Left ventricle myocardium inferior (tissue), 1 donor: ENCODE measurements around the gene TIMM13. TPM values are rescaled to one million over a fixed set of nuclear protein-coding genes. Genes with fewer than 3 reads are reported as not detected.

ENCODE experiments used
- DNase-seq: peaks from one replicate; pipeline ENCODE4 v3.0.0-alpha.2; 2020
- H3K27ac ChIP-seq: fragments of 200-600 bp; replicated peaks from 2 replicates; pipeline ENCODE4 v1.8.0; 2021
- H3K27me3 ChIP-seq: fragments of 200-600 bp; 2 replicates; pipeline ENCODE4 v1.8.0; 2021; ENCODE audit warnings: low read depth
- H3K36me3 ChIP-seq: fragments of 200-600 bp; 2 replicates; pipeline ENCODE4 v1.8.0; 2021
- H3K4me1 ChIP-seq: fragments of 200-600 bp; 2 replicates; pipeline ENCODE4 v1.8.0; 2021
- H3K4me3 ChIP-seq: fragments of 200-600 bp; 2 replicates; pipeline ENCODE4 v1.8.0; 2021; ENCODE audit warnings: mild to moderate bottlenecking, moderate library complexity
- H3K9me3 ChIP-seq: fragments of 200-600 bp; replicated peaks from 2 replicates; pipeline ENCODE4 v1.8.0; 2021
- intact Hi-C: fragments of 100-400 bp; cut with micrococcal nuclease; formaldehyde crosslinking; loops from one replicate; pipeline ENCODE4 v1.11.0; 2022
- microRNA-seq: library from miRNA; unstranded; fragments of <30 nt; microRNA quantifications from one replicate; pipeline ENCODE4 v1.2.0, GENCODE V29; 2020
- total RNA-seq: library from RNA; stranded (reverse); fragmentation: NEBNext Ultra II Directional; extraction: Animal tissue kit (Norgen Biotek cat#: 25700); gene quantifications from one replicate; pipeline ENCODE4 v1.2.1, GENCODE V29; 2021
- TF ChIP-seq, protein P1 (sequence below): fragments of 200-600 bp; IDR thresholded peaks from 2 replicates; pipeline ENCODE4 v1.8.0; 2021; ENCODE audit warnings: antibody characterized with exemption, mild to moderate bottlenecking, borderline replicate concordance
- donor health status: DM: no; HTN: yes; CAD: no; lungs with severe emphysema.

The TIMM13 gene
- total RNA-seq, 1 donor from 2014 or later: 87.7 TPM

DNA sequence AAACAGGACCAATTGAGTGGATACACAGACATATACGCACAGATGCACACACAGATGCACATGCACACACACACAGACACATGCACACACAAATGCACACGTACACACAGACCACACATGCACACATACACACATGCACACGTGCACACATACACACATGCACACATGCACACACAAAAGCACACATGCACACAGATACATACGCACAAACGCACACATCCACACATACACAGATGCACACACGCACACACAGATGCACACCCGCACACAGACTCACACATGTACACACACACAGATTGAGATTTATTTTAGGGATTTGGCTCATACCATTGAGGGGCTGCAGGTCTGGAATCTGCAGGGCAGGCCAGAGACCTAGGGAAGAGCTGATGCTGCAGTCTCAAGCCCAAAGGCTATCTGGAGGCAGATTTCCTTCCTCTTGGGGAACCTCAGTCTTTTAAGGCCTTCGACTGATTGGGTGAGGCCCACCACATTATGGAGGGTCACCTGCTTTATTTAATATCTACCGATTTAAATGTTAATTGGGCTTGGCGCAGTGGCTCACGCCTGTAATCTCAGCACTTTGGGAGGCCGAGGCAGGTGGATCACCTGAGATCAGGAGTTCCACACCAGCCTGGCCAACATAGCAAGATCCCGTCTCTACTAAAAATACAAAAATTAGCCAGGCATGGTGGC lies 44.7 kb downstream of the TIMM13 start:
- H3K36me3 ChIP-seq: no peaks in the 10 kb centered on the region
- intact Hi-C loops: no loop called here
- no peak overlapping the region for H3K4me3 ChIP-seq
- peaks cover 4% of the 10 kb centered on the region for H3K4me1 ChIP-seq
- no peak overlapping the region for H3K27ac ChIP-seq
- no peak for DNase-seq
- H3K9me3 ChIP-seq: peaks cover 20% of the 10 kb centered on the region
- peaks cover 62% of the 10 kb centered on the region for H3K27me3 ChIP-seq
- TF ChIP-seq, protein P1, sequence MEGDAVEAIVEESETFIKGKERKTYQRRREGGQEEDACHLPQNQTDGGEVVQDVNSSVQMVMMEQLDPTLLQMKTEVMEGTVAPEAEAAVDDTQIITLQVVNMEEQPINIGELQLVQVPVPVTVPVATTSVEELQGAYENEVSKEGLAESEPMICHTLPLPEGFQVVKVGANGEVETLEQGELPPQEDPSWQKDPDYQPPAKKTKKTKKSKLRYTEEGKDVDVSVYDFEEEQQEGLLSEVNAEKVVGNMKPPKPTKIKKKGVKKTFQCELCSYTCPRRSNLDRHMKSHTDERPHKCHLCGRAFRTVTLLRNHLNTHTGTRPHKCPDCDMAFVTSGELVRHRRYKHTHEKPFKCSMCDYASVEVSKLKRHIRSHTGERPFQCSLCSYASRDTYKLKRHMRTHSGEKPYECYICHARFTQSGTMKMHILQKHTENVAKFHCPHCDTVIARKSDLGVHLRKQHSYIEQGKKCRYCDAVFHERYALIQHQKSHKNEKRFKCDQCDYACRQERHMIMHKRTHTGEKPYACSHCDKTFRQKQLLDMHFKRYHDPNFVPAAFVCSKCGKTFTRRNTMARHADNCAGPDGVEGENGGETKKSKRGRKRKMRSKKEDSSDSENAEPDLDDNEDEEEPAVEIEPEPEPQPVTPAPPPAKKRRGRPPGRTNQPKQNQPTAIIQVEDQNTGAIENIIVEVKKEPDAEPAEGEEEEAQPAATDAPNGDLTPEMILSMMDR: no peak

DNA sequence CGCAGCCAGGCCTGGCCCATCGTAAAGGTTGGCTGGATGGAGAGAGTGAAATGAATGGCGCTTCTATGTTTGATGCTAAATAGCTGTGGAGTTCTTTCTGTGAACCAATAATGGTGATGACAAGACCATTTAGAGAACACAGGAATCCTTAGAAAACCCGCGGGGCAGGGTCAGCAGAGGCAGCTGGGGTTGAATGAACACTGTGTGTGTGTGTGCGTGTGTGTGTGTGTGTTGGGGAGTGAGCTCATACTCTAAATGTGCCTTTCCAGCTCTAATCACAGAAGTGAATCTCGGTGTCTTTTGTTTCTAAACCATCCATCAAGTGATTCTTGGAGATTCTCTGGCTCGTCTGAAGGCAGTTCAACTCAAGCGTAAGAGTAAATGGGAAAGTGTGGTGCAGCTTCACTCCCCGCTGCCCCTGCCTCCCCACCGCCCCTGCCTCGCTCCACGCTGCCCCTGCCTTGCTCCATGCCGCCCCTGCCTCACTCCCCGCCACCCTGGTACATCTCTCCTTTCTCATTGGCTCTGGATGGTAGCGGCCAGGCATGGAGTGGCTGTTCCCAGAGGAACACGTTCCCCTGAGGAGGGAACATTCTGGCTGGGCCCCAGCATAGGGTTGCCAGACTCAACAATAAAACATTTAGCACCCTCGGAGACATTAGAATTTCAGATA lies 46.1 kb downstream of the TIMM13 start:
- DNase-seq: no peak
- intact Hi-C loops: no loop called here
- H3K36me3 ChIP-seq: no peaks in the 10 kb centered on the region
- no peak overlapping the region for H3K27ac ChIP-seq
- peaks cover 20% of the 10 kb centered on the region for H3K9me3 ChIP-seq
- no peak overlapping the region for H3K4me3 ChIP-seq
- TF ChIP-seq, protein P1: no peak
- peaks cover 52% of the 10 kb centered on the region for H3K27me3 ChIP-seq
- H3K4me1 ChIP-seq: peaks cover 4% of the 10 kb centered on the region

DNA sequence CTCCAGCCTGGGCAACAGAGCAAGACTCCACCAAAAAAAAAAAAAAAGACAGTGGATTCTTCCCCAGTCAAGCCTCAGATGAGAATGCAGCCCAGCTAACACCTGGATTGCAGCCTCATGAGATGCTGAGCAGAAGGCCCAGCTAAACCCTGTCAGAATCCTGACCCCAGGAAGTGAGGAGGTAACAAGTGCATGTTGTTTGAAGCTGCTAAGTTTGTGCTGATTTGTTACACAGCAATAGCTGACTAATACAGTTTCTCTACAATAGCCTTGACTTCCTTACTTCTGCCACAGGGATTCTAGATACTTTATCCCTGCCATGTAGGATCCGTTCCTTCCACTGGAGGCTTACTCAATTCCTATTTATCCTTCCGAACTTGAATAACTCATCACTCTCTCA lies 46.8 kb downstream of the TIMM13 start:
- H3K9me3 ChIP-seq: peaks cover 20% of the 10 kb centered on the region
- no peak overlapping the region for H3K4me3 ChIP-seq
- no peak for DNase-seq
- TF ChIP-seq, protein P1: no peak
- peaks cover 54% of the 10 kb centered on the region for H3K27me3 ChIP-seq
- H3K4me1 ChIP-seq: peaks cover 4% of the 10 kb centered on the region
- no peak overlapping the region for H3K27ac ChIP-seq
- no peaks in the 10 kb centered on the region for H3K36me3 ChIP-seq
- intact Hi-C loops: no loop called here

DNA sequence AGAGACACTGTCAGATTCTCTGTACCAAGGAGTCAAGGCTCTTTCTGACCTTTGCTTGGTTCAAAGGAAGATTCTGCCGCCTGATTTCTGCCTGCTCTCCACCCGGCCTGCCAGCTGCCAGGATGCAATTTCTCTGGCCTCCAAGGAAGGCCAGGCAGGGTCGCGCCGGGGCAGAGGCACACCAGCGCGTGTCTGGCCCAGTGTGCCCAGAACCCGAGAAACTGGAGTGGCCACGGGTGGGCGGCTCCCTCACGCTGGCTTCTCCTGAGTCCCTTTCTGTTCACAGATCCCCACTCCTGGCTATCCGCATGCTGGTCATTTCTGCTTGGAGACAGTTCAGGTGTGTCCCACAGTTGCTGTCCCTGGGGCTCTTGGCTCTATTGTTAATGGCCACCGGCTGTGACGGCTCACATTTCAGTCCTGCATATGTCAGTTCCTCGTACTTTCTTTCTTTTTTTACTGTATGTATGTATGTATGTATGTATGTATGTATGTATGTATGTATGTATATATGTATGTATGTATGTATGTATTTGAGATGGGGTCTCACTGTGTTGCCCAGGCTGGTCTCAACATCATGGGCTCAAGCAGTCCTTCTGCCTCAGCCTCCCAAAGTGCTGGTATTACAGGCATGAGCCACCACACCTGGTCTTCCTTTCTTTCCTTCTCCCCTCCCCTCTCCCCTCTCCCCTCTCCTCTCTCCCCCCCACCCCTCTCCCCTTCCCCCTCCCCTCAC lies 50.4 kb downstream of the TIMM13 start:
- no peaks in the 10 kb centered on the region for H3K36me3 ChIP-seq
- no peaks in the 10 kb centered on the region for H3K4me1 ChIP-seq
- no peak overlapping the region for H3K27ac ChIP-seq
- H3K9me3 ChIP-seq: peaks cover 20% of the 10 kb centered on the region
- peaks cover 56% of the 10 kb centered on the region for H3K27me3 ChIP-seq
- DNase-seq: no peak
- intact Hi-C loops: no loop called here
- H3K4me3 ChIP-seq: no peak overlapping the region
- TF ChIP-seq, protein P1: no peak

Small RNA genes within 50 kb of the gene (microRNA-seq; reads per million reads assigned to microRNA genes)
- not detected for gene MIR7108

Other genes starting within 250 kb of the TIMM13 start
- gene PLEKHJ1, start 191.3 kb downstream of the TIMM13 start, total RNA-seq: 47.8 TPM
- 28.7 TPM for gene SF3A2, start 190.8 kb downstream of the TIMM13 start, total RNA-seq
- 1.1 TPM for gene AMH, start 178.3 kb downstream of the TIMM13 start, total RNA-seq
- gene JSRP1, start 171.2 kb downstream of the TIMM13 start, total RNA-seq: 0.36 TPM
- gene PEAK3, start 145.4 kb downstream of the TIMM13 start, total RNA-seq: 0.77 TPM
- not detected for gene LINGO3, start 119.4 kb downstream of the TIMM13 start, total RNA-seq
- gene LSM7, start 99.0 kb downstream of the TIMM13 start, total RNA-seq: 41.1 TPM
- 26.2 TPM for gene SPPL2B, start 98.9 kb downstream of the TIMM13 start, total RNA-seq
- gene TMPRSS9, start 67.3 kb downstream of the TIMM13 start, total RNA-seq: not detected
- gene LMNB2, start 29.4 kb upstream of the TIMM13 start, total RNA-seq: 11.0 TPM
- 34.3 TPM for gene GADD45B, start 48.5 kb upstream of the TIMM13 start, total RNA-seq